Upper lobe of left lung (tissue), 4 donors: ENCODE measurements around the gene CCDC102B.

Experiments used
- POLR2A ChIP-seq, 4 donors: fragments of 450-650 bp; IDR thresholded peaks; one replicate each; pipeline ENCODE4 v1.5.1; 2016 to 2017; ENCODE audit warnings: antibody characterized with exemption in 4 of 4, mild to moderate bottlenecking in 2 of 4
- TF ChIP-seq, protein P1 (sequence below), 6 experiments: fragments of 450-650 bp in 4 of 6; fragments of 200-600 bp in 2 of 6; sonication (generic) in 2 of 6; IDR thresholded peaks; one replicate each; pipeline ENCODE4 v1.5.1; 2016 to 2019; ENCODE audit warnings: antibody characterized with exemption in 6 of 6

DNA sequence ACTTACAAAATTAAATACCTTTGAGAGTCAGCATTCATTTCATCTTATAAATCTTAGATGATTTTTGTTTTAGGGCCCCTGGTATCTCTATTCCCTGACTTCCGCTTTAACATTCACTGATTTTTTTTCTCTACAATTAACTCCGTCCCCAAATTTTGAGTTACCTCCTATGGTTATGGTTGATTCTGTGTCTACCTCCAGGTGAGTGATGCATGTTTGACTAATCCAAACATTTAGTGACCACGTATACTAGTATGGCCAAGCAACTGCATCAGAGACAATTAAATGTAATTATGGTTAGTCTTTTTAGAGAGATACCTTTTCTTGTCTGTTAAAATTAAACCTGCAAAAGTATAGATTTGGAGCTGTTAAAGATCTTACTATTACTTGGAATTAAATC lies 120.3 kb downstream of the CCDC102B start:
- TF ChIP-seq, protein P1, sequence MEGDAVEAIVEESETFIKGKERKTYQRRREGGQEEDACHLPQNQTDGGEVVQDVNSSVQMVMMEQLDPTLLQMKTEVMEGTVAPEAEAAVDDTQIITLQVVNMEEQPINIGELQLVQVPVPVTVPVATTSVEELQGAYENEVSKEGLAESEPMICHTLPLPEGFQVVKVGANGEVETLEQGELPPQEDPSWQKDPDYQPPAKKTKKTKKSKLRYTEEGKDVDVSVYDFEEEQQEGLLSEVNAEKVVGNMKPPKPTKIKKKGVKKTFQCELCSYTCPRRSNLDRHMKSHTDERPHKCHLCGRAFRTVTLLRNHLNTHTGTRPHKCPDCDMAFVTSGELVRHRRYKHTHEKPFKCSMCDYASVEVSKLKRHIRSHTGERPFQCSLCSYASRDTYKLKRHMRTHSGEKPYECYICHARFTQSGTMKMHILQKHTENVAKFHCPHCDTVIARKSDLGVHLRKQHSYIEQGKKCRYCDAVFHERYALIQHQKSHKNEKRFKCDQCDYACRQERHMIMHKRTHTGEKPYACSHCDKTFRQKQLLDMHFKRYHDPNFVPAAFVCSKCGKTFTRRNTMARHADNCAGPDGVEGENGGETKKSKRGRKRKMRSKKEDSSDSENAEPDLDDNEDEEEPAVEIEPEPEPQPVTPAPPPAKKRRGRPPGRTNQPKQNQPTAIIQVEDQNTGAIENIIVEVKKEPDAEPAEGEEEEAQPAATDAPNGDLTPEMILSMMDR (IDR thresholded peaks at IDR 0.05) = no peak
- TF ChIP-seq POLR2A (IDR thresholded peaks at IDR 0.05) = no peak
